HCT116 (cell line): ENCODE measurements around the gene LY9.

Experiments
- CEBPB ChIP-seq: IDR thresholded peaks from 2 replicates; pipeline ENCODE4 v1.6.1; 2012; ENCODE audit warnings: low read depth
- EGR1 ChIP-seq: IDR thresholded peaks from 2 replicates; pipeline ENCODE4 v1.6.1; 2012; ENCODE audit warnings: low read depth
- ELF1 ChIP-seq: IDR thresholded peaks from 2 replicates; pipeline ENCODE4 v1.6.1; 2012; ENCODE audit warnings: low read depth, borderline replicate concordance
- EZH2 ChIP-seq: fragments of 200-600 bp; sonication (generic); IDR thresholded peaks from 2 replicates; pipeline ENCODE4 v1.6.1; 2017; ENCODE audit warnings: antibody characterized with exemption, mixed run types
- EZH2phosphoT487 ChIP-seq: fragments of 200-600 bp; IDR thresholded peaks from 2 replicates; pipeline ENCODE4 v1.6.1; 2018; ENCODE audit warnings: antibody characterized with exemption, borderline replicate concordance
- POLR2A ChIP-seq: IDR thresholded peaks from 2 replicates; pipeline ENCODE4 v1.7.0; 2011; ENCODE audit warnings: borderline replicate concordance; ENCODE audit not compliant: insufficient read depth, insufficient read length; ENCODE audit errors: extremely low read depth
- POLR2AphosphoS5 ChIP-seq: IDR thresholded peaks from 2 replicates; pipeline ENCODE4 v1.6.1; 2011; ENCODE audit warnings: mild to moderate bottlenecking, low read depth, low read length, moderate library complexity
- SIN3A ChIP-seq: IDR thresholded peaks from 2 replicates; pipeline ENCODE4 v1.6.1; 2012; ENCODE audit warnings: low read depth
- SP1 ChIP-seq: IDR thresholded peaks from 2 replicates; pipeline ENCODE4 v1.6.1; 2012; ENCODE audit warnings: low read depth
- SRF ChIP-seq: IDR thresholded peaks from 2 replicates; pipeline ENCODE4 v1.6.1; 2012; ENCODE audit warnings: low read depth
- YY1 ChIP-seq: IDR thresholded peaks from 2 replicates; pipeline ENCODE4 v1.6.1; 2011; ENCODE audit warnings: low read length, low read depth, moderate library complexity, mild to moderate bottlenecking; ENCODE audit not compliant: insufficient replicate concordance; ENCODE audit errors: extremely low read depth
- TF ChIP-seq, protein P1 (sequence below), 3 experiments: fragments of 200-600 bp in 1 of 3; sonication (generic) in 1 of 3; IDR thresholded peaks in 2 of 3; conservative IDR thresholded peaks in 1 of 3; 2 replicates each; pipeline ENCODE4 v1.5.1; 2012 to 2017; ENCODE audit warnings: low read depth in 2 of 3, low read length in 2 of 3, antibody characterized with exemption in 1 of 3, borderline replicate concordance in 1 of 3, control low read depth in 1 of 3, mild to moderate bottlenecking in 1 of 3, mixed read lengths in 1 of 3, mixed run types in 1 of 3, moderate library complexity in 1 of 3; ENCODE audit not compliant: insufficient read depth in 1 of 3
- TF ChIP-seq, protein P2 (sequence below): IDR thresholded peaks from 2 replicates; pipeline ENCODE4 v1.6.1; 2012

DNA sequence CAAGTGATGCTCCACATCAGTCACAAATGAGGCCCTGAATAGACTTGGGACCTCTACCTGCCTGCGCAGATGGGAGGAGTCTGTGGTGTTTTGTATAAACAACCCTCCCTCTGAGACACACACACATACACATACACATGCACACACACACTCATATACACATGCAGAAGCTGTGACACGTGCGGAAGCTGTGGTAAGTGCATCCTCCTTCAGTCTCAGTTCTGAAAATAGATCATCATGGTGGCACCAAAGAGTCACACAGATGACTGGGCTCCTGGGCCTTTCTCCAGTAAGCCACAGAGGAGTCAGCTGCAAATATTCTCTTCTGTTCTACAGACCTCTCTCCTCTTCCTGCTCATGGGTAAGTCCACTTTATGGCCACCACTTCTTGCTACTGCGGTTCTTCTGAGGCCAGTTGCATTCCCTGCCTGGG is at the start of gene LY9:
- TF ChIP-seq EZH2, result no peak
- TF ChIP-seq, protein P1, sequence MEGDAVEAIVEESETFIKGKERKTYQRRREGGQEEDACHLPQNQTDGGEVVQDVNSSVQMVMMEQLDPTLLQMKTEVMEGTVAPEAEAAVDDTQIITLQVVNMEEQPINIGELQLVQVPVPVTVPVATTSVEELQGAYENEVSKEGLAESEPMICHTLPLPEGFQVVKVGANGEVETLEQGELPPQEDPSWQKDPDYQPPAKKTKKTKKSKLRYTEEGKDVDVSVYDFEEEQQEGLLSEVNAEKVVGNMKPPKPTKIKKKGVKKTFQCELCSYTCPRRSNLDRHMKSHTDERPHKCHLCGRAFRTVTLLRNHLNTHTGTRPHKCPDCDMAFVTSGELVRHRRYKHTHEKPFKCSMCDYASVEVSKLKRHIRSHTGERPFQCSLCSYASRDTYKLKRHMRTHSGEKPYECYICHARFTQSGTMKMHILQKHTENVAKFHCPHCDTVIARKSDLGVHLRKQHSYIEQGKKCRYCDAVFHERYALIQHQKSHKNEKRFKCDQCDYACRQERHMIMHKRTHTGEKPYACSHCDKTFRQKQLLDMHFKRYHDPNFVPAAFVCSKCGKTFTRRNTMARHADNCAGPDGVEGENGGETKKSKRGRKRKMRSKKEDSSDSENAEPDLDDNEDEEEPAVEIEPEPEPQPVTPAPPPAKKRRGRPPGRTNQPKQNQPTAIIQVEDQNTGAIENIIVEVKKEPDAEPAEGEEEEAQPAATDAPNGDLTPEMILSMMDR (IDR thresholded peaks at IDR 0.05 in 2 of 3, conservative IDR thresholded peaks at IDR 0.05 in 1 of 3; ENCODE audit: borderline replicate concordance in 1 of 3, insufficient read depth in 1 of 3, low read depth in 2 of 3, low read length in 2 of 3), result no peak
- TF ChIP-seq SRF, result no peak
- TF ChIP-seq POLR2A, result no peak
- TF ChIP-seq, protein P2, sequence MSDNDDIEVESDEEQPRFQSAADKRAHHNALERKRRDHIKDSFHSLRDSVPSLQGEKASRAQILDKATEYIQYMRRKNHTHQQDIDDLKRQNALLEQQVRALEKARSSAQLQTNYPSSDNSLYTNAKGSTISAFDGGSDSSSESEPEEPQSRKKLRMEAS, result no peak
- no peak for TF ChIP-seq EZH2phosphoT487
- TF ChIP-seq POLR2AphosphoS5, result no peak
- TF ChIP-seq SP1, result no peak
- TF ChIP-seq ELF1, result no peak
- no peak for TF ChIP-seq EGR1
- no peak for TF ChIP-seq SIN3A
- TF ChIP-seq YY1, result no peak
- TF ChIP-seq CEBPB, result no peak
